Measurements from ENCODE around the gene RPTOR. TPM values are rescaled to one million over a fixed set of nuclear protein-coding genes. Genes with fewer than 3 reads are reported as not detected.

The RPTOR gene
- total RNA-seq, 1 donor: 27.9 TPM

DNA sequence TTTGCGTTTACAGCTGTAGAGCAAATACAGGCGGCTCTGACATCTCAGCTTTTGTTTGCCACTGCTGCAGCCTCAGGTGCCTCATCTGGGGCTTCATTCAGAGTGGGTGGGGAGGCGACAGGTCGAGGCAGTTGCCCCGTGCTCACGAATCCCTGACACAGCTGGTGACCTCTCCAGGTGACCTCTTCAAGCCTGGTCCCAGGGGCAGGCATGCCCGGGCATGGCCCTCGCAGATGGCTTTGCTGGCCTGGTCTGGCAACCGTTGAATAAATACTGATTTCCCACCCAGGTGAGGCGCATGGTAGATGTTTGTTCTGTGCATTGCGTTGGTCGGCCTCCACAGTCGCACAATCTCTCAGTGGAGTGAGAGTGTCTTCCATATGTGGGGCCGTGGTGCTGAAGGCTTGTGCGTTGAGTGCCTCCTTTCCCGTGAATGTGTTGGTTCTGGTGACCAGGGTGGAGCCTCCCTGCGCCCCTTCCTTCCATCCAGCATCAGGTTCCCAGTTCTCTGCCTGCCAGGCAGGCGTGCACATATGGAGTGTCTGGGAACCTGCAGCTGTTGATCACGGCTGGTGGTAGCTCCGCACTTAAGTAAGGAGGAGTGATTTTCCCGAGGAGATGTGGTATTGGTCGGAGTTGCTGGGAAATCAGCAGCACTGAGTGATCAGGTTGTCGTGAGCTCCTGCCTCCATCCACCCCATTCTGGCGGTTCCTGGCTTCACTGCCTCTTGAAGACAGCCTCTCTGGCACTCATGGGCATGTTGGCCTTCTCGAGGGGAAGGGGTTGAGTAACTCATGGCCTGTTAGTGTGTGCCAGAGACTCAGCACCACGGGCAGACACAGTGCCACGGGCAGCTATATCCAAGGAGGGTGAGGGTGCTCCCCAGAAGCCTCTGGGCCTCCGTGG, 149.7 kb downstream of the RPTOR start:
- Histone ChIP-seq H3K4me2 (ENCODE audit: insufficient read depth, low read length) (no peak overlapping the region), H4K20me1 (ENCODE audit: insufficient read depth, low read length) (peaks cover 28% of the 10 kb centered on the region), H2AFZ (ENCODE audit: low read length) (no peak overlapping the region), H3K27me3 (ENCODE audit: insufficient read depth, low read length) (no peaks in the 10 kb centered on the region), H3K4me3 (ENCODE audit: insufficient read depth, low read length) (no peak overlapping the region), H3K79me2 (ENCODE audit: insufficient read depth, low read length) (peaks cover 73% of the 10 kb centered on the region), H3K36me3 (ENCODE audit: insufficient read depth, low read length) (no peaks in the 10 kb centered on the region), H3K27ac (ENCODE audit: low read depth, low read length) (no peak overlapping the region), H3K9me3 (ENCODE audit: low read depth, low read length) (no peaks in the 10 kb centered on the region), H3K4me1 (ENCODE audit: insufficient read depth, low read length) (peaks cover 7% of the 10 kb centered on the region)
- TF ChIP-seq CTCF (IDR thresholded peaks at IDR 0.05; ENCODE audit: extremely low read depth, low read depth, low read length): no peak
- DNase-seq (ENCODE audit: insufficient read length, low spot score, missing footprints): peak; percentile 80

GRCh38 chr17:80694992-80695912, 150.6 kb downstream of the RPTOR start:
- peak overlapping the region; percentile 17 for H3K27ac ChIP-seq (ENCODE audit: low read depth, low read length)
- no peak overlapping the region for H3K4me2 ChIP-seq (ENCODE audit: insufficient read depth, low read length)
- no peak overlapping the region for H3K4me3 ChIP-seq (ENCODE audit: insufficient read depth, low read length)
- no peaks in the 10 kb centered on the region for H3K36me3 ChIP-seq (ENCODE audit: insufficient read depth, low read length)
- H3K79me2 ChIP-seq (ENCODE audit: insufficient read depth, low read length): peaks cover 80% of the 10 kb centered on the region
- H3K27me3 ChIP-seq (ENCODE audit: insufficient read depth, low read length): no peaks in the 10 kb centered on the region
- TF ChIP-seq CTCF (IDR thresholded peaks at IDR 0.05; ENCODE audit: extremely low read depth, low read depth, low read length): no peak
- H3K4me1 ChIP-seq (ENCODE audit: insufficient read depth, low read length): peaks cover 7% of the 10 kb centered on the region
- peaks cover 32% of the 10 kb centered on the region for H4K20me1 ChIP-seq (ENCODE audit: insufficient read depth, low read length)
- peak; percentile 76 for DNase-seq (ENCODE audit: insufficient read length, low spot score, missing footprints)
- H2AFZ ChIP-seq (ENCODE audit: low read length): no peak overlapping the region
- no peaks in the 10 kb centered on the region for H3K9me3 ChIP-seq (ENCODE audit: low read depth, low read length)

- no peaks in the 10 kb centered on the region for H3K36me3 ChIP-seq (ENCODE audit: insufficient read depth, low read length)
- no peak overlapping the region for H3K4me2 ChIP-seq (ENCODE audit: insufficient read depth, low read length)
- H3K27ac ChIP-seq (ENCODE audit: low read depth, low read length): no peak overlapping the region
- H3K79me2 ChIP-seq (ENCODE audit: insufficient read depth, low read length): peaks cover 87% of the 10 kb centered on the region
- TF ChIP-seq CTCF (IDR thresholded peaks at IDR 0.05; ENCODE audit: extremely low read depth, low read depth, low read length): no peak
- no peaks in the 10 kb centered on the region for H3K27me3 ChIP-seq (ENCODE audit: insufficient read depth, low read length)
- no peak overlapping the region for H2AFZ ChIP-seq (ENCODE audit: low read length)
- no peak overlapping the region for H3K4me3 ChIP-seq (ENCODE audit: insufficient read depth, low read length)
- DNase-seq (ENCODE audit: insufficient read length, low spot score, missing footprints): no peak
- no peaks in the 10 kb centered on the region for H3K9me3 ChIP-seq (ENCODE audit: low read depth, low read length)
- peaks cover 7% of the 10 kb centered on the region for H3K4me1 ChIP-seq (ENCODE audit: insufficient read depth, low read length)
- peaks cover 33% of the 10 kb centered on the region for H4K20me1 ChIP-seq (ENCODE audit: insufficient read depth, low read length)
Measured at GRCh38 chr17:80695979-80696378, 151.3 kb downstream of the RPTOR start.
